ENCODE measurements around the gene CFAP90.

GRCh38 chr5:7874639-7875038 is 23.7 kb upstream of the CFAP90 start:
- no peak for TF ChIP-seq CTCF (IDR thresholded peaks at IDR 0.05)
- no peak for TF ChIP-seq POLR2A (IDR thresholded peaks at IDR 0.05)

Data from lower leg skin (tissue), 3 donors.